Testis (tissue), 3 donors: ENCODE measurements around the gene FSTL1. TPM values are rescaled to one million over a fixed set of nuclear protein-coding genes. Genes with fewer than 3 reads are reported as not detected.
A peak's percentile ranks its signal among the peaks of the same experiment; 100 is the strongest.

ENCODE experiments used
- DNase-seq: peaks from one replicate; pipeline ENCODE4 v3.0.0-alpha.2; 2019
- H3K27ac ChIP-seq, 2 donors: fragments of 200-600 bp; sonication (generic); one replicate each; pipeline ENCODE4 v1.5.1; 2019
- H3K27me3 ChIP-seq: fragments of 200-600 bp; sonication (generic); one replicate; pipeline ENCODE4 v1.5.1; 2019
- H3K36me3 ChIP-seq: fragments of 200-600 bp; sonication (generic); one replicate; pipeline ENCODE4 v1.5.1; 2017; ENCODE audit warnings: low read depth; ENCODE audit errors: missing control alignments
- H3K4me1 ChIP-seq: fragments of 200-600 bp; sonication (generic); one replicate; pipeline ENCODE4 v1.5.1; 2019
- H3K4me3 ChIP-seq, 2 donors: fragments of 200-600 bp; sonication (generic); one replicate each; pipeline ENCODE4 v1.5.1; 2017 to 2019
- H3K9me3 ChIP-seq: fragments of 200-600 bp; sonication (generic); one replicate; pipeline ENCODE4 v1.5.1; 2017
- CTCF ChIP-seq, 3 experiments: fragments of 450-650 bp in 2 of 3; fragments of 200-600 bp in 1 of 3; sonication (generic) in 1 of 3; IDR thresholded peaks; one replicate each; pipeline ENCODE4 v1.5.1; 2016 to 2019; ENCODE audit warnings: antibody characterized with exemption in 3 of 3, mild to moderate bottlenecking in 2 of 3, moderate library complexity in 1 of 3
- POLR2A ChIP-seq: fragments of 450-650 bp; IDR thresholded peaks from one replicate; pipeline ENCODE4 v1.6.1; 2017; ENCODE audit warnings: antibody characterized with exemption, mild to moderate bottlenecking, moderate library complexity
- WGBS, 2 donors: methylation state at CpG; one replicate each; pipeline ENCODE4 v1.1.5; 2018; 5-methylcytosine and 5-hydroxymethylcytosine counted together
- intact Hi-C: fragments of 100-400 bp; cut with DNase I; formaldehyde crosslinking; loops from one replicate; pipeline ENCODE4 v1.15.1; 2023; ENCODE audit warnings: low total_unique reads
- polyA plus RNA-seq: library from polyadenylated mRNA; stranded (reverse); fragments of 350-450 nt; fragmentation: Illumina TruSeq; extraction: RNeasy Lipid Tissue Mini Kit (QIAGEN cat#74804); gene quantifications from one replicate; pipeline ENCODE4 v1.2.3, GENCODE V29; 2014; ENCODE audit warnings: low read depth, low replicate concordance; ENCODE audit not compliant: insufficient read depth
- total RNA-seq, 2 donors: library from RNA; depleted of rRNA; stranded (reverse); fragments of >200 nt; gene quantifications; one replicate each; pipeline ENCODE4 v1.2.3, GENCODE V29; 2016

FSTL1 gene
- total and polyA plus RNA-seq, 3 donors from 2014 or later, result 35.0 to 122 (median 73.8) TPM

- Histone ChIP-seq H3K36me3 (no peaks in the 10 kb centered on the region), H3K4me3 (no peak overlapping the region), H3K9me3 (no peaks in the 10 kb centered on the region), H3K27me3 (no peaks in the 10 kb centered on the region), H3K27ac (peak overlapping the region; percentile 26 to 76), H3K4me1 (peaks cover 51% of the 10 kb centered on the region)
- 32 to 38% methylated on average over 6 of the region's 6 CpGs for WGBS, 2 donors
- TF ChIP-seq CTCF (IDR thresholded peaks at IDR 0.05), result peak in 1 of 3 experiments; percentile 36
- TF ChIP-seq POLR2A, result no peak
- intact Hi-C loops, result loop anchor here (5.0 to 10.0 kb wide), 2 partner anchors 74 to 136 kb away; no protein-coding TSS in a partner anchor
- no peak for DNase-seq
Observed at GRCh38 chr3:120420928-120421551, 29.8 kb downstream of the FSTL1 start.

GRCh38 chr3:120420360-120420759 is 30.4 kb downstream of the FSTL1 start:
- no peaks in the 10 kb centered on the region for H3K36me3 ChIP-seq
- H3K9me3 ChIP-seq, result no peaks in the 10 kb centered on the region
- H3K27me3 ChIP-seq, result no peaks in the 10 kb centered on the region
- H3K27ac ChIP-seq, result peak overlapping the region in 1 of 2 donors; percentile 76
- TF ChIP-seq CTCF (IDR thresholded peaks at IDR 0.05), result no peak
- TF ChIP-seq POLR2A, result no peak
- H3K4me1 ChIP-seq, result peaks cover 51% of the 10 kb centered on the region
- intact Hi-C loops, result loop anchor here (5.0 to 10.0 kb wide), 2 partner anchors 74 to 137 kb away; no protein-coding TSS in a partner anchor
- DNase-seq, result no peak
- 58 to 62% methylated on average over 3 of the region's 3 CpGs for WGBS, 2 donors
- no peak overlapping the region for H3K4me3 ChIP-seq

- no peak for DNase-seq
- WGBS, 2 donors, result 37 to 51% methylated on average over 3 of the region's 3 CpGs
- Histone ChIP-seq H3K27me3 (no peaks in the 10 kb centered on the region), H3K4me1 (peaks cover 51% of the 10 kb centered on the region), H3K9me3 (no peaks in the 10 kb centered on the region), H3K36me3 (no peaks in the 10 kb centered on the region), H3K27ac (peak overlapping the region in 1 of 2 donors; percentile 76), H3K4me3 (no peak overlapping the region)
- intact Hi-C loops, result loop anchor here (5.0 to 10.0 kb wide), 3 partner anchors 75 to 175 kb away; no protein-coding TSS in a partner anchor
- TF ChIP-seq POLR2A (no peak), CTCF (IDR thresholded peaks at IDR 0.05) (no peak)
Observed at GRCh38 chr3:120419797-120420196, 31.0 kb downstream of the FSTL1 start.

- Histone ChIP-seq H3K27me3 (no peaks in the 10 kb centered on the region), H3K4me3 (no peak overlapping the region), H3K4me1 (peaks cover 44% of the 10 kb centered on the region), H3K9me3 (no peaks in the 10 kb centered on the region), H3K27ac (no peak overlapping the region), H3K36me3 (no peaks in the 10 kb centered on the region)
- WGBS, 2 donors, result 26 to 32% methylated on average over 6 of the region's 6 CpGs
- no peak for TF ChIP-seq POLR2A
- TF ChIP-seq CTCF (IDR thresholded peaks at IDR 0.05), result peak in 1 of 3 experiments; percentile 26
- intact Hi-C loops, result loop anchor here (10.0 kb wide), 1 partner anchor 174 kb away; no protein-coding TSS in a partner anchor
- DNase-seq, result peak; percentile 69
Observed at GRCh38 chr3:120418866-120419490, 31.8 kb downstream of the FSTL1 start.
